ENCODE results near the gene LENG1.

The LENG1 gene

GRCh38 chr19:54162241-54162805, 2.8 kb upstream of the LENG1 start:
- H3K27ac ChIP-seq (ENCODE audit: low read length), result no peak overlapping the region
- H3K4me1 ChIP-seq (ENCODE audit: low read length), result peaks cover 18% of the 10 kb centered on the region
- H3K79me2 ChIP-seq (ENCODE audit: low read length), result peaks cover 18% of the 10 kb centered on the region

GRCh38 chr19:54160854-54161253, 1.3 kb upstream of the LENG1 start:
- H3K27me3 ChIP-seq (ENCODE audit: low read depth, low read length), result no peaks in the 10 kb centered on the region
- peaks cover 22% of the 10 kb centered on the region for H3K36me3 ChIP-seq (replicated peaks; ENCODE audit: low read depth, low read length)
- H3K79me2 ChIP-seq (ENCODE audit: low read length), result peaks cover 18% of the 10 kb centered on the region
- no peak overlapping the region for H2AFZ ChIP-seq (ENCODE audit: low read depth, low read length)
- H4K20me1 ChIP-seq (ENCODE audit: insufficient read depth, low read length), result no peaks in the 10 kb centered on the region
- H3K9ac ChIP-seq (ENCODE audit: low read length), result no peak overlapping the region; the same call in 1 of the 2 replicates
- peaks cover 18% of the 10 kb centered on the region for H3K4me1 ChIP-seq (ENCODE audit: low read length)
- peak overlapping the region; percentile 79 for H3K4me3 ChIP-seq (ENCODE audit: low read length)
- no peaks in the 10 kb centered on the region for H3K9me3 ChIP-seq (ENCODE audit: insufficient read depth, low read length)
- TF ChIP-seq EZH2phosphoT487 (IDR thresholded peaks at IDR 0.05; ENCODE audit: low read depth) (no peak), CTCF (IDR thresholded peaks at IDR 0.05; ENCODE audit: low read depth, low read length) (no peak)
- peak overlapping the region; percentile 79 for H3K4me2 ChIP-seq (ENCODE audit: low read length)
- H3K27ac ChIP-seq (ENCODE audit: low read length), result no peak overlapping the region

More at GRCh38 chr19:54162241-54162805, 2.8 kb upstream of the LENG1 start:
- Histone ChIP-seq H3K9ac (ENCODE audit: low read length) (no peak overlapping the region), H3K4me2 (ENCODE audit: low read length) (no peak overlapping the region), H3K36me3 (replicated peaks; ENCODE audit: low read depth, low read length) (peaks cover 10% of the 10 kb centered on the region), H4K20me1 (ENCODE audit: insufficient read depth, low read length) (no peaks in the 10 kb centered on the region), H2AFZ (ENCODE audit: low read depth, low read length) (no peak overlapping the region), H3K4me3 (ENCODE audit: low read length) (no peak overlapping the region), H3K27me3 (ENCODE audit: low read depth, low read length) (no peaks in the 10 kb centered on the region), H3K9me3 (ENCODE audit: insufficient read depth, low read length) (no peaks in the 10 kb centered on the region)
- TF ChIP-seq EZH2phosphoT487 (IDR thresholded peaks at IDR 0.05; ENCODE audit: low read depth) (no peak), CTCF (IDR thresholded peaks at IDR 0.05; ENCODE audit: low read depth, low read length) (no peak)

- peak overlapping the region; percentile 49 for H3K27ac ChIP-seq (ENCODE audit: low read length)
Measured at GRCh38 chr19:54160182-54160811, 776 bp upstream of the LENG1 start.

More at GRCh38 chr19:54160182-54160811, 776 bp upstream of the LENG1 start:
- Histone ChIP-seq H2AFZ (ENCODE audit: low read depth, low read length) (peak overlapping the region; percentile 55), H3K9me3 (ENCODE audit: insufficient read depth, low read length) (no peaks in the 10 kb centered on the region), H3K79me2 (ENCODE audit: low read length) (peaks cover 18% of the 10 kb centered on the region), H4K20me1 (ENCODE audit: insufficient read depth, low read length) (no peaks in the 10 kb centered on the region), H3K4me1 (ENCODE audit: low read length) (peaks cover 18% of the 10 kb centered on the region), H3K36me3 (replicated peaks; ENCODE audit: low read depth, low read length) (peaks cover 25% of the 10 kb centered on the region), H3K4me3 (ENCODE audit: low read length) (peak overlapping the region; percentile 79), H3K9ac (ENCODE audit: low read length) (peak overlapping the region; percentile 78), H3K4me2 (ENCODE audit: low read length) (peak overlapping the region; percentile 79), H3K27me3 (ENCODE audit: low read depth, low read length) (no peaks in the 10 kb centered on the region)
- TF ChIP-seq CTCF (IDR thresholded peaks at IDR 0.05; ENCODE audit: low read depth, low read length), result no peak
- no peak for TF ChIP-seq EZH2phosphoT487 (IDR thresholded peaks at IDR 0.05; ENCODE audit: low read depth)

Data from OCI-LY3 (cell line).